Esophagus muscularis mucosa (tissue), 4 donors: Measurements from ENCODE around the gene BCL2L11. TPM values are rescaled to one million over a fixed set of nuclear protein-coding genes. Genes with fewer than 3 reads are reported as not detected.

Experiments
- DNase-seq: peaks from one replicate; pipeline ENCODE4 v3.0.0-alpha.2; 2017; ENCODE audit errors: extremely low spot score
- H3K27ac ChIP-seq, 4 donors: fragments of 200-600 bp; sonication (generic); replicated peaks in 1 of 4; 1 replicate in 3 of 4; 2 replicates in 1 of 4; pipeline ENCODE4 v1.5.1; 2016 to 2019; ENCODE audit warnings: mild to moderate bottlenecking in 1 of 4
- H3K27me3 ChIP-seq, 4 donors: fragments of 200-600 bp; sonication (generic); one replicate each; pipeline versions ENCODE4 v1.5.1 to v1.6.0; 2016 to 2019
- H3K36me3 ChIP-seq, 4 donors: fragments of 200-600 bp; sonication (generic); one replicate each; pipeline ENCODE4 v1.5.1; 2016 to 2019
- H3K4me1 ChIP-seq, 4 donors: fragments of 200-600 bp; sonication (generic); one replicate each; pipeline ENCODE4 v1.5.1; 2016 to 2019
- H3K4me3 ChIP-seq, 4 donors: fragments of 200-600 bp; sonication (generic); 1 replicate in 2 of 4; 2 replicates in 2 of 4; pipeline ENCODE4 v1.5.1; 2016 to 2019; ENCODE audit warnings: mild to moderate bottlenecking in 4 of 4, moderate library complexity in 1 of 4
- H3K9me3 ChIP-seq, 4 donors: fragments of 200-600 bp; sonication (generic); 1 replicate in 3 of 4; 2 replicates in 1 of 4; pipeline ENCODE4 v1.5.1; 2016 to 2019
- EP300 ChIP-seq: sonication (generic); formaldehyde crosslinking; IDR thresholded peaks from one replicate; pipeline ENCODE4 v1.6.1; 2017; ENCODE audit warnings: antibody characterized with exemption
- POLR2A ChIP-seq: fragments of 450-650 bp; IDR thresholded peaks from one replicate; pipeline ENCODE4 v1.6.1; 2017; ENCODE audit warnings: antibody characterized with exemption, moderate library complexity, mild to moderate bottlenecking, low read depth
- POLR2AphosphoS5 ChIP-seq, 2 donors: sonication (generic); formaldehyde crosslinking; IDR thresholded peaks; one replicate each; pipeline ENCODE4 v1.6.1; 2017; ENCODE audit warnings: antibody characterized with exemption in 2 of 2
- WGBS: methylation state at CpG from one replicate; pipeline ENCODE4 v1.1.5; 2018; 5-methylcytosine and 5-hydroxymethylcytosine counted together
- intact Hi-C: fragments of 100-400 bp; cut with DNase I; formaldehyde crosslinking; loops from one replicate; pipeline ENCODE4 v1.15.1; 2023
- total RNA-seq, 4 donors: library from RNA; depleted of rRNA; stranded (reverse); fragments of >200 nt; gene quantifications; one replicate each; pipeline versions ENCODE4 v1.1.0 to v1.2.1, GENCODE V29; 2016
- TF ChIP-seq, protein P1 (sequence below), 3 experiments: fragments of 200-600 bp in 2 of 3; fragments of 450-650 bp in 1 of 3; sonication (generic) in 2 of 3; IDR thresholded peaks; one replicate each; pipeline ENCODE4 v1.5.1; 2017 to 2019; ENCODE audit warnings: antibody characterized with exemption in 3 of 3, mild to moderate bottlenecking in 2 of 3, moderate library complexity in 1 of 3

Gene BCL2L11
- total RNA-seq, 4 donors from 2014 or later, result 8.9 to 16.6 (median 13.0) TPM

DNA sequence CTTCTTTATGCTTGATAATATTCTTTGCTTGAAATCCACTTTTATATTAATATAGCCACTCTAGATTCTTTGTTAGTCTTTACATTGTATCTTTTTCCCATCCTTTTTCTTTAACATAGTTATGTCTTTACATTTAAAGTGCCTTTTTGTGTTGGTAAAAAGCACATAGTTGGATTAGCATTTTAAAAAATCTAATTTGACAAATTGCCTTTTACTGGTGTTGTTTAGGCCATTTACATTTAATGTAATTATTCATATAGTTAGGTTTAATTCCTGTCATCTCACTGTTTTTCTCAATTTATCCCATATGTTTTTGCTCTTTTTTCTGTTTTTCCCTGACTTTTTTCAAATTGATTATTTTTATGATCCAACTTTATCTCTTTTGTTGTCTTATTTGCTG lies 93.2 kb downstream of the BCL2L11 start:
- H3K9me3 ChIP-seq, result peaks cover 0 to 15% (median 6%) of the 10 kb centered on the region in 4 donors
- H3K27ac ChIP-seq, result no peak overlapping the region
- H3K36me3 ChIP-seq, result no peaks in the 10 kb centered on the region
- H3K27me3 ChIP-seq, result no peaks in the 10 kb centered on the region
- TF ChIP-seq, protein P1, sequence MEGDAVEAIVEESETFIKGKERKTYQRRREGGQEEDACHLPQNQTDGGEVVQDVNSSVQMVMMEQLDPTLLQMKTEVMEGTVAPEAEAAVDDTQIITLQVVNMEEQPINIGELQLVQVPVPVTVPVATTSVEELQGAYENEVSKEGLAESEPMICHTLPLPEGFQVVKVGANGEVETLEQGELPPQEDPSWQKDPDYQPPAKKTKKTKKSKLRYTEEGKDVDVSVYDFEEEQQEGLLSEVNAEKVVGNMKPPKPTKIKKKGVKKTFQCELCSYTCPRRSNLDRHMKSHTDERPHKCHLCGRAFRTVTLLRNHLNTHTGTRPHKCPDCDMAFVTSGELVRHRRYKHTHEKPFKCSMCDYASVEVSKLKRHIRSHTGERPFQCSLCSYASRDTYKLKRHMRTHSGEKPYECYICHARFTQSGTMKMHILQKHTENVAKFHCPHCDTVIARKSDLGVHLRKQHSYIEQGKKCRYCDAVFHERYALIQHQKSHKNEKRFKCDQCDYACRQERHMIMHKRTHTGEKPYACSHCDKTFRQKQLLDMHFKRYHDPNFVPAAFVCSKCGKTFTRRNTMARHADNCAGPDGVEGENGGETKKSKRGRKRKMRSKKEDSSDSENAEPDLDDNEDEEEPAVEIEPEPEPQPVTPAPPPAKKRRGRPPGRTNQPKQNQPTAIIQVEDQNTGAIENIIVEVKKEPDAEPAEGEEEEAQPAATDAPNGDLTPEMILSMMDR (IDR thresholded peaks at IDR 0.05), result no peak
- TF ChIP-seq POLR2A (no peak), EP300 (no peak), POLR2AphosphoS5 (IDR thresholded peaks at IDR 0.05) (no peak)
- H3K4me3 ChIP-seq, result no peak overlapping the region
- no peaks in the 10 kb centered on the region for H3K4me1 ChIP-seq
- intact Hi-C loops, result no loop called here
- no peak for DNase-seq

DNA sequence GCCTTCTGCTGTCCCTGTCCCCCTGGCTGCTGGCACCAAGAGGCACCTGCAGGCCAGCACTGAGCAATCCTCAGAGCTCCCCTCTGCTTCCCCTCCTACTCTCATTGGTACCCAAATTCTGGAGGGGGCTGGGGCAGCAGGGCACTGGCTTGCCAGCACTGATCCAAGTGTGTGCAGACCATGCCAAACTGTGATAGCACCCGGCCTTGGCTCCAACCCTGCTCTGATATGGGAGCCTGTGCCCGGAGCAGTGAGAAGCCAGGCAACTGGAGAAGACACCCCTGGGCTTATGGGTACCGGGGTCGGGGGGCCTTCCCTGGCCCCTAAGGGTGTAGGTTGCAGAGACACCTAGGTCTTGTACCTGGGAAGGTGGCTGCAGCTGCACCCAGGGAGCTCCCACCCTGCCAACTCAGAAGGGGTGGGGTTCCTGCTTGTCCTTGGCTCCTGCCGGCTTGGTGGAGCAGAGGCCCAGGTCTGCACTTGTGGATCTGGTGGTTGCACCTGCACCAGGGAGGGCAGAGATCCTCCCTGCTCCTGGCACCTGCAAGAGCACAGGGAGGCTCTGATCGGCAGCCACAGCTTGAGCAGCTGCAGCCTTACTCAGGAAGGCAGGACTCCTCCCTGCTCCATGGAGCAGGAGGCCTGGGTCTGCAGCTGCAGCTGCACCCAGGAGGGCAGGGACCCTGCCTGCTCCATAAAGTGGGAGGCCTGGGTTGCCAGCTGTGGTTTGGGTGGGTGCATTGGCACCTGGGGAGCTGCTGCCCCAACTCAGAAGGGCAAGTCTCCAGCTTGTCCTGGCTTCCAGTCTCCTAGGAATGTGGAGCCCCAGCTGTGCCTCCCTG lies 96.3 kb downstream of the BCL2L11 start:
- 95% methylated on average over 5 of the region's 6 CpGs for WGBS
- Histone ChIP-seq H3K27me3 (no peaks in the 10 kb centered on the region), H3K27ac (no peak overlapping the region), H3K36me3 (no peaks in the 10 kb centered on the region), H3K4me3 (no peak overlapping the region), H3K9me3 (peaks cover 0 to 15% (median 6%) of the 10 kb centered on the region in 4 donors), H3K4me1 (no peaks in the 10 kb centered on the region)
- DNase-seq, result peak; percentile 68
- TF ChIP-seq EP300 (no peak), POLR2A (no peak), POLR2AphosphoS5 (IDR thresholded peaks at IDR 0.05) (no peak)
- TF ChIP-seq, protein P1 (IDR thresholded peaks at IDR 0.05), result no peak
- intact Hi-C loops, result no loop called here
